B cell (primary cell): ENCODE results near the gene CNTNAP2. TPM values are rescaled to one million over a fixed set of nuclear protein-coding genes. Genes with fewer than 3 reads are reported as not detected.

Experiments
- ATAC-seq: fragments of 200-7000 bp; cut with Tn5 transposase; one replicate; pipeline ENCODE4 v1.10.0; 2021; ENCODE audit warnings: low read depth, mild to moderate bottlenecking, moderate number of reproducible peaks, moderate library complexity
- CTCF ChIA-PET: fragments of 350-600 bp; sonication (Branson Sonifier 250); formaldehyde crosslinking; loops from one replicate; lab custom pipeline; 2021; ENCODE audit warnings: antibody characterized with exemption, inconsistent platforms; lab: Charles Lee
- POLR2A ChIA-PET: fragments of 350-600 bp; sonication (Branson Sonifier 250); formaldehyde crosslinking; loops from one replicate; lab custom pipeline; 2021; ENCODE audit warnings: antibody characterized with exemption; lab: Charles Lee
- DNase-seq: peaks from one replicate; pipeline ENCODE4 v3.0.0; 2013
- H2AFZ ChIP-seq: 2 replicates; pipeline ENCODE4 v1.6.1; 2012; ENCODE audit warnings: mild to moderate bottlenecking, low read depth, low read length; ENCODE audit not compliant: insufficient read depth, poor library complexity, severe bottlenecking
- H3K27ac ChIP-seq, 2 donors: 1 replicate in 1 of 2; 2 replicates in 1 of 2; pipeline ENCODE4 v1.5.1; 2012 to 2013; ENCODE audit warnings: low read length in 2 of 2, mild to moderate bottlenecking in 2 of 2, moderate library complexity in 1 of 2
- H3K27me3 ChIP-seq, 4 experiments: fragments of 200-600 bp in 1 of 4; sonication (generic) in 1 of 4; replicated peaks in 1 of 4; 1 replicate in 2 of 4; 2 replicates in 2 of 4; pipeline versions ENCODE4 v1.6.1 to v1.7.0; 2013 to 2016; ENCODE audit warnings: low read length in 3 of 4, mild to moderate bottlenecking in 2 of 4, mixed read lengths in 1 of 4, moderate library complexity in 1 of 4; ENCODE audit not compliant: insufficient read depth in 4 of 4, control insufficient read depth in 3 of 4; ENCODE audit errors: control extremely low read depth in 1 of 4
- H3K36me3 ChIP-seq, 2 experiments: replicated peaks in 1 of 2; 1 replicate in 1 of 2; 2 replicates in 1 of 2; pipeline versions ENCODE4 v1.6.1 to v1.7.1; 2013; ENCODE audit warnings: low read length in 1 of 2; ENCODE audit not compliant: insufficient read depth in 2 of 2, control insufficient read depth in 1 of 2; ENCODE audit errors: control extremely low read depth in 1 of 2, extremely low read depth in 1 of 2
- H3K4me1 ChIP-seq, 2 donors: fragments of 200-600 bp in 1 of 2; sonication (generic) in 1 of 2; 1 replicate in 1 of 2; 2 replicates in 1 of 2; pipeline versions ENCODE4 v1.5.1 to v1.6.1; 2013 to 2017; ENCODE audit warnings: low read length in 2 of 2; ENCODE audit not compliant: control insufficient read depth in 2 of 2, insufficient read depth in 2 of 2
- H3K4me2 ChIP-seq: replicated peaks from 2 replicates; pipeline ENCODE3; 2012; ENCODE audit warnings: mild to moderate bottlenecking, low read depth, low read length; ENCODE audit not compliant: poor library complexity, severe bottlenecking
- H3K4me3 ChIP-seq, 5 experiments: fragments of 200-600 bp in 1 of 5; sonication (generic) in 1 of 5; 1 replicate in 3 of 5; 2 replicates in 2 of 5; pipeline versions ENCODE4 v1.5.1 to v1.7.0; 2011 to 2016; ENCODE audit warnings: low read length in 4 of 5, mild to moderate bottlenecking in 4 of 5, low read depth in 2 of 5, control low read depth in 1 of 5, moderate library complexity in 1 of 5; ENCODE audit not compliant: insufficient read depth in 1 of 5; ENCODE audit errors: control extremely low read depth in 1 of 5, extremely low read depth in 1 of 5
- H3K79me2 ChIP-seq: fragments of 200-600 bp; sonication (generic); one replicate; pipeline ENCODE4 v1.6.0; 2016; ENCODE audit warnings: low read length; ENCODE audit not compliant: control insufficient read depth, insufficient read depth
- H3K9ac ChIP-seq: fragments of 200-600 bp; sonication (generic); 2 replicates; pipeline ENCODE4 v1.6.1; 2017; ENCODE audit warnings: mild to moderate bottlenecking, low read length, moderate library complexity
- H3K9me3 ChIP-seq, 3 donors: one replicate each; pipeline versions ENCODE4 v1.6.1 to v1.7.1; 2013; ENCODE audit warnings: low read length in 2 of 3; ENCODE audit not compliant: control insufficient read depth in 2 of 3, insufficient read depth in 1 of 3; ENCODE audit errors: control extremely low read depth in 1 of 3
- H4K20me1 ChIP-seq: 2 replicates; pipeline ENCODE4 v1.6.0; 2012; ENCODE audit warnings: mild to moderate bottlenecking, low read length; ENCODE audit not compliant: insufficient read depth, control insufficient read depth, poor library complexity, severe bottlenecking
- H3K27ac Mint-ChIP-seq: one replicate; pipeline ENCODE4 v1.8.0; 2021; ENCODE audit warnings: mixed read lengths
- H3K27me3 Mint-ChIP-seq: one replicate; pipeline ENCODE4 v1.8.0; 2021; ENCODE audit warnings: mixed read lengths
- H3K4me1 Mint-ChIP-seq: one replicate; pipeline ENCODE4 v1.8.0; 2021; ENCODE audit warnings: mixed read lengths
- H3K4me3 Mint-ChIP-seq: one replicate; pipeline ENCODE4 v1.8.0; 2021; ENCODE audit warnings: mixed read lengths
- H3K9me3 Mint-ChIP-seq: one replicate; pipeline ENCODE4 v1.8.0; 2022; ENCODE audit warnings: mixed read lengths; ENCODE audit not compliant: insufficient read depth
- EZH2 ChIP-seq: IDR thresholded peaks from 2 replicates; pipeline ENCODE4 v1.6.1; 2012; ENCODE audit warnings: borderline replicate concordance, low read depth, mild to moderate bottlenecking, moderate library complexity, low read length; ENCODE audit not compliant: insufficient read depth, poor library complexity, severe bottlenecking
- WGBS: methylation state at CpG from one replicate; pipeline ENCODE4 v1.1.5; 2013; ENCODE audit warnings: missing lambda C conversion rate; ENCODE audit not compliant: insufficient coverage; 5-methylcytosine and 5-hydroxymethylcytosine counted together
- intact Hi-C: fragments of 100-400 bp; cut with micrococcal nuclease; formaldehyde crosslinking; loops from one replicate; pipeline ENCODE4 v1.10.0; 2022
- polyA plus RNA-seq: library from polyadenylated mRNA; depleted of rRNA; stranded (reverse); fragments of >200 nt; gene quantifications from 2 replicates; pipeline ENCODE4 v1.2.3, GENCODE V29; 2012
- total RNA-seq, 2 donors: library from RNA; stranded (reverse); fragments of 120-200 nt in 1 of 2; gene quantifications; 1 replicate in 1 of 2; 2 replicates in 1 of 2; pipeline versions ENCODE4 v1.2.3 to v1.2.4, GENCODE V29; 2013 to 2022
- TF ChIP-seq, protein P1 (sequence below): fragments of 200-600 bp; IDR thresholded peaks from one replicate; pipeline ENCODE4 v1.8.0; 2022; ENCODE audit warnings: antibody characterized with exemption, mild to moderate bottlenecking

CNTNAP2 gene
- total and polyA plus RNA-seq, 2 donors (not counting 1 experiment from before 2014, with no cell fraction given): 7.4 to 16.6 TPM

DNA sequence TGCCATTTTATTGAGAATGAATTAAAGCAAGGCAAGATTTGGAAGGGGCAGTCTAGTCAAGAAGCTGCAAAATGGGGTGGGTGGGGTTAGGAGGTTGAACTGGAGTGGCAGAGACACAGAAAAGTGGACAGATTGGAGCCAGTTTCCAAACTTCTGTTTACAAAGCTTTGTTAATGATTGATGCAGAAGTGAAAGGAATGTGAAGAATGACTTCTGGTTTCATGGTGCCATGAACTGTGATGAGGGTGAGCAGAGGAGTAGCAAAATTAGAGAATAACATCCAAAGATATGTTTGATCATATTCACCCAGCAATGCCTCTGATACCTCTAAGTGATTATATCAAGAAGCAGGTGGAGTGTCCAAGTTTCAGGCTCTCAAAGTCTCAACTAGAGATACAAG, 1356.0 kb downstream of the CNTNAP2 start:
- H3K4me3 Mint-ChIP-seq: no peak overlapping the region
- Histone ChIP-seq H3K4me2 (no peak overlapping the region), H2AFZ (no peak overlapping the region), H3K4me3 (no peak overlapping the region), H3K9ac (no peak overlapping the region), H3K36me3 (no peaks in the 10 kb centered on the region), H4K20me1 (no peaks in the 10 kb centered on the region), H3K27ac (no peak overlapping the region), H3K4me1 (no peaks in the 10 kb centered on the region), H3K27me3 (no peaks in the 10 kb centered on the region), H3K9me3 (no peaks in the 10 kb centered on the region), H3K79me2 (no peaks in the 10 kb centered on the region)
- intact Hi-C loops: no loop called here
- POLR2A ChIA-PET: no interaction called here
- DNase-seq (no peak), ATAC-seq (no peak)
- H3K4me1 Mint-ChIP-seq: no peaks in the 10 kb centered on the region
- H3K9me3 Mint-ChIP-seq: peaks cover 17% of the 10 kb centered on the region
- no peak overlapping the region for H3K27ac Mint-ChIP-seq
- H3K27me3 Mint-ChIP-seq: no peaks in the 10 kb centered on the region
- CTCF ChIA-PET: no interaction called here
- no peak for TF ChIP-seq EZH2

DNA sequence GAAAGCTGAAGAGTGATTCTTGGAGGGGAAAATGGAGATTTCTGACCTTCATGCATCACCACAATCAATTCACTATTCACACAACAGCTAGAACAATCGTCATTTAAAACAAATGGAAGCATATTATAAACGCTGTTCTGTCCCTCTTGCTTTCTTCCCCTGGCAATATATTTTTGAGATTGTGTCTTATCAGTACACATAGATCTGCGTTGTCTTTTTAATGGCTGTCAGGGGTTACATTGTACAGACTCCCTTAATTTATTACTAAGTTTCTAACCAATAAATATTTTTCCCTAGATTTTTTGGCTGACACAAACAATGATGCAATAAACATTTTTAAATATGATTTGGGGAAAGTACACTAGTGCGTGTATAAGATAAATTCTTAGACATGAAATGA, 1358.3 kb downstream of the CNTNAP2 start:
- Histone ChIP-seq H4K20me1 (no peaks in the 10 kb centered on the region), H3K27me3 (no peaks in the 10 kb centered on the region), H3K4me2 (no peak overlapping the region), H3K36me3 (no peaks in the 10 kb centered on the region), H3K79me2 (no peaks in the 10 kb centered on the region), H3K9ac (no peak overlapping the region), H3K4me3 (no peak overlapping the region), H3K9me3 (no peaks in the 10 kb centered on the region), H3K4me1 (no peaks in the 10 kb centered on the region), H3K27ac (no peak overlapping the region), H2AFZ (no peak overlapping the region)
- POLR2A ChIA-PET: no interaction called here
- CTCF ChIA-PET: no interaction called here
- WGBS: no CpG with 5 or more reads among the region's 4 CpGs
- TF ChIP-seq, protein P1, sequence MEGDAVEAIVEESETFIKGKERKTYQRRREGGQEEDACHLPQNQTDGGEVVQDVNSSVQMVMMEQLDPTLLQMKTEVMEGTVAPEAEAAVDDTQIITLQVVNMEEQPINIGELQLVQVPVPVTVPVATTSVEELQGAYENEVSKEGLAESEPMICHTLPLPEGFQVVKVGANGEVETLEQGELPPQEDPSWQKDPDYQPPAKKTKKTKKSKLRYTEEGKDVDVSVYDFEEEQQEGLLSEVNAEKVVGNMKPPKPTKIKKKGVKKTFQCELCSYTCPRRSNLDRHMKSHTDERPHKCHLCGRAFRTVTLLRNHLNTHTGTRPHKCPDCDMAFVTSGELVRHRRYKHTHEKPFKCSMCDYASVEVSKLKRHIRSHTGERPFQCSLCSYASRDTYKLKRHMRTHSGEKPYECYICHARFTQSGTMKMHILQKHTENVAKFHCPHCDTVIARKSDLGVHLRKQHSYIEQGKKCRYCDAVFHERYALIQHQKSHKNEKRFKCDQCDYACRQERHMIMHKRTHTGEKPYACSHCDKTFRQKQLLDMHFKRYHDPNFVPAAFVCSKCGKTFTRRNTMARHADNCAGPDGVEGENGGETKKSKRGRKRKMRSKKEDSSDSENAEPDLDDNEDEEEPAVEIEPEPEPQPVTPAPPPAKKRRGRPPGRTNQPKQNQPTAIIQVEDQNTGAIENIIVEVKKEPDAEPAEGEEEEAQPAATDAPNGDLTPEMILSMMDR: no peak
- TF ChIP-seq EZH2: no peak
- Mint-ChIP-seq H3K27ac (no peak overlapping the region), H3K27me3 (no peaks in the 10 kb centered on the region), H3K9me3 (peaks cover 17% of the 10 kb centered on the region), H3K4me1 (no peaks in the 10 kb centered on the region), H3K4me3 (no peak overlapping the region)
- intact Hi-C loops: no loop called here
- no peak for DNase-seq
- ATAC-seq: no peak
